ENCODE data around the gene SUMF2. TPM values are rescaled to one million over a fixed set of nuclear protein-coding genes. Genes with fewer than 3 reads are reported as not detected.

SUMF2 gene
- total and polyA plus RNA-seq, 2 of the 13 experiments (the other 11 are each of a cell fraction or from before 2014, with no cell fraction given), result 48.9 to 54.4 TPM

GRCh38 chr7:56051339-56052191, 12.5 kb upstream of the SUMF2 start, which contains the start of the genes CCT6A and PSPH (continued):
- TF ChIP-seq THAP9 (CRISPR knock-in tag; IDR thresholded peaks at IDR 0.05; ENCODE audit: borderline replicate concordance) (peak; percentile 80; the same call in 1 of the 2 replicates), ETS1 (CRISPR knock-in tag; IDR thresholded peaks at IDR 0.05) (no peak), NCOA1 (CRISPR knock-in tag; IDR thresholded peaks at IDR 0.05) (no peak; the same call in 1 of the 2 replicates), MAX (IDR thresholded peaks at IDR 0.05) (peak; percentile 94), ZNF878 (CRISPR knock-in tag; IDR thresholded peaks at IDR 0.05) (peak; percentile 70; the same call in 1 of the 2 replicates), NR0B2 (CRISPR knock-in tag; IDR thresholded peaks at IDR 0.05) (peak; percentile 80), ZXDC (CRISPR knock-in tag; IDR thresholded peaks at IDR 0.05) (peak; percentile 41; the same call in 1 of the 2 replicates), ZNF318 (CRISPR knock-in tag; IDR thresholded peaks at IDR 0.05) (no peak; the same call in 1 of the 2 replicates)

Measured in HepG2 (cell line).